SU-DHL-6 (cell line): ENCODE results near the gene ZMAT2.

Experiments used
- CTCF ChIP-seq: fragments of 200-600 bp; sonication (generic); IDR thresholded peaks from one replicate; pipeline ENCODE4 v1.5.1; 2017; ENCODE audit warnings: antibody characterized with exemption, mild to moderate bottlenecking, low read length, moderate library complexity; ENCODE audit not compliant: insufficient read depth, poor library complexity, severe bottlenecking
- EZH2phosphoT487 ChIP-seq: fragments of 200-600 bp; sonication (generic), shearing (Covaris generic); conservative IDR thresholded peaks from 2 replicates; pipeline ENCODE4 v1.6.1; 2018; ENCODE audit warnings: mild to moderate bottlenecking, antibody characterized with exemption, low read length, moderate library complexity, mixed read lengths

GRCh38 chr5:140725799-140726471, 25.7 kb downstream of the ZMAT2 start:
- TF ChIP-seq CTCF (no peak), EZH2phosphoT487 (no peak)
